Prostate gland (tissue), 2 donors: Measurements from ENCODE around the gene STOX1.

Source experiments
- POLR2A ChIP-seq: fragments of 450-650 bp; IDR thresholded peaks from one replicate; pipeline ENCODE4 v1.6.1; 2016; ENCODE audit warnings: antibody characterized with exemption, mild to moderate bottlenecking
- POLR2AphosphoS5 ChIP-seq: sonication (generic); formaldehyde crosslinking; IDR thresholded peaks from one replicate; pipeline ENCODE4 v1.6.1; 2017; ENCODE audit warnings: antibody characterized with exemption
- TF ChIP-seq, protein P1 (sequence below), 4 experiments: fragments of 200-600 bp in 2 of 4; fragments of 450-650 bp in 2 of 4; sonication (generic) in 2 of 4; IDR thresholded peaks; 1 replicate in 3 of 4; 2 replicates in 1 of 4; pipeline ENCODE4 v1.5.1; 2016 to 2019; ENCODE audit warnings: antibody characterized with exemption in 4 of 4, mild to moderate bottlenecking in 2 of 4, moderate library complexity in 2 of 4

GRCh38 chr10:68811314-68812009 is 15.9 kb upstream of the STOX1 start:
- TF ChIP-seq, protein P1, sequence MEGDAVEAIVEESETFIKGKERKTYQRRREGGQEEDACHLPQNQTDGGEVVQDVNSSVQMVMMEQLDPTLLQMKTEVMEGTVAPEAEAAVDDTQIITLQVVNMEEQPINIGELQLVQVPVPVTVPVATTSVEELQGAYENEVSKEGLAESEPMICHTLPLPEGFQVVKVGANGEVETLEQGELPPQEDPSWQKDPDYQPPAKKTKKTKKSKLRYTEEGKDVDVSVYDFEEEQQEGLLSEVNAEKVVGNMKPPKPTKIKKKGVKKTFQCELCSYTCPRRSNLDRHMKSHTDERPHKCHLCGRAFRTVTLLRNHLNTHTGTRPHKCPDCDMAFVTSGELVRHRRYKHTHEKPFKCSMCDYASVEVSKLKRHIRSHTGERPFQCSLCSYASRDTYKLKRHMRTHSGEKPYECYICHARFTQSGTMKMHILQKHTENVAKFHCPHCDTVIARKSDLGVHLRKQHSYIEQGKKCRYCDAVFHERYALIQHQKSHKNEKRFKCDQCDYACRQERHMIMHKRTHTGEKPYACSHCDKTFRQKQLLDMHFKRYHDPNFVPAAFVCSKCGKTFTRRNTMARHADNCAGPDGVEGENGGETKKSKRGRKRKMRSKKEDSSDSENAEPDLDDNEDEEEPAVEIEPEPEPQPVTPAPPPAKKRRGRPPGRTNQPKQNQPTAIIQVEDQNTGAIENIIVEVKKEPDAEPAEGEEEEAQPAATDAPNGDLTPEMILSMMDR (IDR thresholded peaks at IDR 0.05), result no peak
- TF ChIP-seq POLR2AphosphoS5, result no peak
- TF ChIP-seq POLR2A, result no peak
